ELF-1 (cell line): ENCODE results near the gene TP53I11.

ENCODE experiments used
- DNase-seq: peaks from one replicate; pipeline ENCODE4 v3.0.0-alpha.2; 2016; ENCODE audit warnings: low read depth, low spot score

Gene TP53I11

GRCh38 chr11:44913502-44913901 lies 37.2 kb downstream of the TP53I11 start:
- no peak for DNase-seq

DNA sequence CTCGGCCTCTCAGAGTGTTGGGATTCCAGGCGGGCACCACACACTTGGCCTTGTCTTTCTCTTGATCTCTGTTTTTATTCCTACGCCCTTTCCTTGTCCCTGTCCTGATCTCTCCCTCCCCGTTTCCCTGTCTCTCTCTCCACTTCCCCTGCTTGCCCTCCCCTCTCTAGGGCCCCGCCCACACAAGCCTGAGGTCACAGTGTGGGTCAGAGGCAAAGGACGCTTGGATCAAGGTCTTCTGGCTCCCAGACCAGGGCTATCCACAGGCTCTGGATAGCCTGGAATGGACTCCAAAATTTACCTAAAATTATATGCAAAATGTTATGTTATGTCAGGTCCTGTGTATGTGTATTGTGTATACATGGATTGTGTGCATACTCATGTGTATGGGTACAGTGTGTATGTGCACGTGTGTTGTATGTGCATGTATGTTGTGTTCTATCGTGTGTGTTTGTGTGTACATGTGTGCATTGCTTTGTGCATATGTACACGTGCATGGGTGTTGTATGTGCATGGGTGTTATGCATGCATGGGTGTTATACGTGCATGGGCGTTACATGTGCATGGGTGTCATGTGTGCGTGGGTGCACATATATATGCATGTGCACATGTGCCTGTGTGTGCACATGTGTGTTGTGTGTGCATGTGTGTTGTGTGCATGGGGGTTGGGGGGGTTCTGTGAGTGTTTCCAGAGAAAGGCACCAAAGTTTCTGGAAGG lies 38.3 kb downstream of the TP53I11 start:
- peak; percentile 57 for DNase-seq

DNA sequence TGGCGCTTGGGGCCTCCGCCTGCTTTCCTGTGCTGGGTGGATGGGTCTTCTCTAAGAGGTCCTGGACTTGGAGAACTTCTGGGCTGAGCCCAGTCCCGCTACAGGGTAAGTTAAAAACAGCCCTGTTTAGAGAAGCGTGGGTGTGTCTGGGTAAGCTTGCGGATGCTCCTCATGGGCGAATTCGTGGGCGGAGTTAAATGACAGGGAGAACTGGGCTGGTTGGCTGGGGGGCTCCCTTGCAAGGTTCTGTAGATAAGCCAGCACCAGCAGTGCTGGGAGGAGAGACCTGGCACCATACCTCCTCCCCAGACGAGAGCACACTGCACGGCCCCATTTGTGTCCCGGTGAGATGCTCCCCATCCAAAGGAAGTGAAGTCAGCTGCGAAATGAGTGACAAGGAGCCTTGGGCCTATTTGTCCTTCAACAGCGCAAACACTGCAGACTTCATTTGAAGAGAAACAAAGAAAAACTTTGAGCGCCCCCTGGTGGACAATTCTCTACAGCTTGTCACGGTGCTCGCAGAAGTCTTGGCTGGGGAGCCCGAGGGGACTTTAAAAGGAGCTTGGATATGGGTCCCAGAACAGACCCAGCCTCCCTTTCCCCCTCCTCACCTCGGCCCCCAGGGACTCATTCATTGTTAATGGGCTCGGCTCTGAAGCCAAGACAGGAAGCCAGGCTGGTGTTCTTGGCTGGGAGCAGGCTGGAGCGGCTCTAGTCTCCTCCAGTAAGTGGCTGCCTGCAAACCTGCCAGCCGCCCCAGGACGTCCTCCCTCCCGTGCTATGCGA lies 39.5 kb downstream of the TP53I11 start:
- peak; percentile 97 for DNase-seq

DNA sequence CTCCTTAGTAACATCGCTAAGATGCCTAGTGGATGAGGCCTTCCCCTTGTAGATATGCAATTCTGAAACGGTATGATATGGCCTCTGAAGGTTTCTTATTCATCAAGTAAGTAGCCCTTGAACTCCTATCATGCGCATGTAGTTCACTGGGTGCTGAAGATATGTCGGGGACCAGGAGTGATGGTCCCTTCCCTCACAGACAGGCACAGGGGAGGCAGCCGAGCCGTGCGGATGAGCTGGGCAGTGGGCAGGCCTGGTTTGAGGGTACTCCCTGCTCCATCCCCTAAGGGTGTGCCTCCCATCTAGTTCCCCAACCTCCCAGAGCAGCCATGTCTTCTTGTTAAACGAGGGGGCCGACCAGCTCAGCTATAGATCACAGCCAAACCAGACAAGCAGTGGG lies 40.1 kb downstream of the TP53I11 start:
- DNase-seq = no peak

DNA sequence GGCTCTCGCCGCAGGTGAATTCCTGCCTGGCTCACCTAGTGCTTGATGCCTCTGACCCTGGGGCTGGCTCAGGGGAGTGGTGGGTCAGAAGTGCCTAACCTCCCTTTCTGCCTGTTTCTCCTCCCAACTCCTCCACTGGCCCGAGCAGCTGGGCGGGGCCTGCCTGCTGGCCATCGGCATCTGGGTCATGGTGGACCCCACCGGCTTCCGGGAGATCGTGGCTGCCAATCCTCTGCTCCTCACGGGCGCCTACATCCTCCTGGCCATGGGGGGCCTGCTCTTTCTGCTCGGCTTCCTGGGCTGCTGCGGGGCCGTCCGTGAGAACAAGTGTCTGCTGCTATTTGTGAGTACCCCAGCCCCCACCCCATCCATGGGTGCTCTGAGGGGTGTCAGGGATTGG lies 41.1 kb downstream of the TP53I11 start:
- no peak for DNase-seq

- DNase-seq = no peak
Observed at GRCh38 chr11:44906649-44907048, 44.0 kb downstream of the TP53I11 start.

GRCh38 chr11:44905131-44905866 lies 45.4 kb downstream of the TP53I11 start:
- no peak for DNase-seq

DNA sequence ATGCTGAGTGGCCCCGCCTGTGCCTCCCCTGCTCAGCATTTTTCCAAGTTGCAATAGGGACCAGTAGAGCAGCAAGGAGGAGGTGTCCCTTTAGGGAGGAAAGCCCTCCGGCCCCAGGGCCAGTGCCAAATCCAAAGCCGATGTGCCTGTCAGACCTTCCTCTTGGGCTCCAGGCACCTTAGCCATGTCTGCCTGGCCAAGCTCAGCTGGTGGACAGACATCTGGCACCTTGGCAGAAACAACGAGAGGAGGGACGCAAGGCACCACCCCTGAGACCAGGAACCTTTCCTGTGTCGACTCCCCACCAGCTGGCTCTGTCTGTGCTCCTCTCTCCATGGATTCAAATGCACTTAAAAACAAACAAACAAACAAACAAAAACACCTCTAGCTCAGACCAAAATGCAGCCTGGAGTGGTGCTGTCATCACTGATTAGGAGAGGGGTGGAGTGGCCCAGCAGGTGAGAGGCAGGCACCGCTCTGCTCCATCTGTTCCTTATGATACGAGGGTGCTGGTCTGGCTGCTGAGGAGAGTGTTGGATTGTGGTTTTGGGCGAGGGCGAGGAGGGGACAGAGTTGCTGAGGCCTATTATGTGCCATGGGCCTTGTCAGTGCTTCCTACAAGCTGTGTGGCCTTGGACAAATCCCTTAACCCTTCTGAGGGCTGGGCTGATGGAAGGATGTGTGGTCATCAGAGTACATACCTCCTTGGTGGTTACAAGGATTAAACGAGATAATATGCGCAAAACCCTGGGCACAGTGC lies 46.2 kb downstream of the TP53I11 start:
- DNase-seq = peak; percentile 20

- no peak for DNase-seq
Observed at GRCh38 chr11:44903518-44903917, 47.2 kb downstream of the TP53I11 start.

- no peak for DNase-seq
Observed at GRCh38 chr11:44903035-44903434, 47.6 kb downstream of the TP53I11 start.

- DNase-seq = no peak
Observed at GRCh38 chr11:44901786-44902185, 48.9 kb downstream of the TP53I11 start.

GRCh38 chr11:44901120-44901633 lies 49.5 kb downstream of the TP53I11 start:
- no peak for DNase-seq

GRCh38 chr11:44899959-44900358 lies 50.7 kb downstream of the TP53I11 start:
- peak; percentile 78 for DNase-seq

- DNase-seq = peak; percentile 94
Observed at GRCh38 chr11:44893846-44894617, 56.7 kb downstream of the TP53I11 start.

DNA sequence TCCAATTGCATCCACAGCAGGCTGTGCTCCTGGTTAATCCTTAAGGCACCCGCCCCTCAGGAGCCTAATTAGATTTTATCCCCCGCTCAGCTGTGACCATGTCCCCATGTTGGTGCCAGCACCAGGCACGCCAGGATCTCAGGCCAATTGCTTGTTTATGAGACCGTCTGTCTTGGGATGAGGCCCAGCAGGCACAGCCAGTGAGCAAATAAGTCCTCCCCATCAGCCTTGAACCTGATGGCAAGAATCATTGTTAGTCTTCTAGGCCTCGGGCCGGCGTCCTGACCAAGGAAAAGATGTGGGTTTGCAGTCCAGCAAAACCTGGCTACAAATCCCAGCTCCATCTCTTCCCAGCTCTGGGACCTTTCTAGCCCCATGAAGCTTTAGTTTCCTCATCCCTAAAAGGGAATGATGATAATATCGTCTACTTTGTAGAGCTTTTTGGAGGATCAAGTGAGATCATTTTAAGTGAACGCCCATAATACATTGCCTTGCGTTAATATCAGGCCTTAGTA lies 57.3 kb downstream of the TP53I11 start:
- DNase-seq = no peak

DNA sequence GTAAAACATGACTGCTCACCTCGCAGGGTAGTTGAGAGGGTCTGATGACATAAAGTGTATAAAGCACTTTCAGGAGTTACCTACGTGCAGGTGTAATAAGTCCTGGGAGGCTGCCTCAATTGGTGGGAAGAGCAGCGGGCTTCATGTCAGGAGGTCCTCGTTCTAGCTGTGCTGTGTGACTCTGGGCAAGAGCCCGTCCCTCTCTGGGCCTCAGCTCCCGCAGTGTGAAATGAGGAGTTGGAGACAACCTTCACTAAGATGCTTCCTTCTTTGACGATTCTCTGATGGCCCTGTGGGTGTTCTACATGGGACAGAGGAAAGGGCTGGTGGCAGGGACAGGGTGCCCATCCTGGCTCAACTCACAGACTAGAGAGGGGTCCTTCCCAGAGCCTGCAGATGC lies 57.8 kb downstream of the TP53I11 start:
- no peak for DNase-seq

DNA sequence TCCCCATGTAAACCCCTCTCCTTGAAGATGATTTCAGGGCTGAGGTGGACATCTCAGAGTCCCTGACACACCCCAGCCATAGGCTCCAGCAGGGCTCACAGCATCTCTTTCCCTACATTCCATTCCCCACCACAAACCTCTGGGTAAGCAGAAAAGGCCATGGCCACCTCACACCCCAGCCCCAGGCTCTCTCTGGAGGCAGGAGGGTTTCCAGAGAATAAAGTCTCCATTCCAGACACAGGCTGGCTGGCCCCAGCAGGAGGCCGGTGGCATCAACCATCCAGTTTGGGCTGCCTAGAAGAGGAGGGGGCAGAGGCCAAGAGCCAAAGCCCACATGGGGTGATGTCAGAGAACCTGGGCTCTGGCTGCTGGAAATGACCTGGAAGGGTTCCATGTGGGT lies 61.4 kb downstream of the TP53I11 start:
- no peak for DNase-seq

- no peak for DNase-seq
Observed at GRCh38 chr11:44887636-44888035, 63.0 kb downstream of the TP53I11 start.

DNA sequence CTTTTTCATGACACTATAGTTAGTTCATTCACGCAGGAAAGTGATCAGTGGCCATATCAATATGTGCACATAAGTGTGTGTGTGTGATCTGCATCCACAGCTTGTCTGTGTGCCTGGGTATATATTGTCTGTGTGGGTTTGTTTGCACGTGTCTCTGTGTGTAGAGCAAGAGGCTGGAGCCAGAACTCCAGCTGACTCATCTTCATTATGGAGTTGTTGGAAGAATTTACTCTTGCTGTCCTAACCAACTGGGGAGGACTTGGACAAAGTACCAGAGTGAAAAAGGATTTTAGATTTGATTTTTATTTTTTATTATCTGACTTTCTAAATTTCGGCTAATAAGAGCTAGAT lies 63.9 kb downstream of the TP53I11 start:
- DNase-seq = no peak

GRCh38 chr11:44885919-44886789 lies 64.5 kb downstream of the TP53I11 start:
- no peak for DNase-seq
